HepG2 (cell line): Measurements from ENCODE around the gene USP10. TPM values are rescaled to one million over a fixed set of nuclear protein-coding genes. Genes with fewer than 3 reads are reported as not detected.

Experiments used
- AHR ChIP-seq: IDR thresholded peaks from 2 replicates; pipeline ENCODE4 v1.6.1; 2018; ENCODE audit warnings: missing genetic modification reagents, missing compliant biosample characterization
- ATF7-NPFF ChIP-seq: sonication (generic); formaldehyde crosslinking; IDR thresholded peaks from 2 replicates; pipeline ENCODE4 v1.8.1; 2023; ENCODE audit warnings: mild to moderate bottlenecking, low read depth, missing genetic modification reagents, moderate library complexity
- CREB1 ChIP-seq, 2 experiments: fragments of 450-650 bp in 1 of 2; IDR thresholded peaks; 2 replicates each; pipeline ENCODE4 v1.6.1; 2016 to 2017; ENCODE audit warnings: control low read depth in 1 of 2, mild to moderate bottlenecking in 1 of 2, missing compliant biosample characterization in 1 of 2, missing genetic modification characterization in 1 of 2
- HMG20A ChIP-seq: IDR thresholded peaks from 2 replicates; pipeline ENCODE4 v1.6.1; 2016; ENCODE audit warnings: borderline replicate concordance
- POLR2AphosphoS5 ChIP-seq: IDR thresholded peaks from 2 replicates; pipeline ENCODE4 v1.6.1; 2012; ENCODE audit warnings: low read depth, low read length
- SOX6 ChIP-seq, 2 experiments: fragments of 450-650 bp in 1 of 2; sonication (generic) in 1 of 2; formaldehyde crosslinking in 1 of 2; IDR thresholded peaks; 2 replicates each; pipeline versions ENCODE4 v1.4.0 to v1.6.1; 2017 to 2020; ENCODE audit warnings: antibody characterized with exemption in 1 of 2, mild to moderate bottlenecking in 1 of 2, missing genetic modification reagents in 1 of 2
- TOPORS ChIP-seq: sonication (generic); formaldehyde crosslinking; IDR thresholded peaks from 2 replicates; pipeline ENCODE4 v1.8.0; 2023; ENCODE audit warnings: mild to moderate bottlenecking, missing genetic modification reagents
- ZNF256 ChIP-seq: sonication (generic); formaldehyde crosslinking; conservative IDR thresholded peaks from 2 replicates; pipeline ENCODE4 v1.4.0; 2020; ENCODE audit warnings: missing genetic modification reagents
- ZNF451 ChIP-seq: sonication (generic); formaldehyde crosslinking; IDR thresholded peaks from 2 replicates; pipeline ENCODE4 v1.5.0; 2020; ENCODE audit warnings: mild to moderate bottlenecking, missing genetic modification reagents
- polyA plus RNA-seq, 8 experiments: library from polyadenylated mRNA; depleted of rRNA in 3 of 8; stranded (reverse) in 7 of 8; unstranded in 1 of 8; fragments of >200 nt; fragmentation: Illumina TruSeq in 4 of 8; extraction: Trizol in 4 of 8; gene quantifications; 2 replicates each; pipeline versions ENCODE4 v1.2.1 to v1.2.3, GENCODE V29; 2011 to 2016; ENCODE audit warnings: low read depth in 4 of 8, missing spikeins in 1 of 8, mixed read lengths in 1 of 8; ENCODE audit not compliant: insufficient read depth in 1 of 8
- total RNA-seq, 5 experiments: library from RNA; depleted of rRNA; stranded (reverse); fragments of >200 nt; fragmentation: Illumina TruSeq; extraction: Trizol; gene quantifications; 2 replicates each; pipeline ENCODE4 v1.2.3, GENCODE V29; 2016; ENCODE audit warnings: low read depth in 1 of 5
- TF ChIP-seq, protein P1 (sequence below): sonication (generic); formaldehyde crosslinking; IDR thresholded peaks from 2 replicates; pipeline ENCODE4 v1.5.1; 2020; ENCODE audit warnings: mild to moderate bottlenecking, missing genetic modification reagents, borderline replicate concordance
- TF ChIP-seq, protein P2 (sequence below): sonication (generic); formaldehyde crosslinking; IDR thresholded peaks from 2 replicates; pipeline ENCODE4 v1.4.0; 2020; ENCODE audit warnings: mild to moderate bottlenecking, missing genetic modification reagents
- TF ChIP-seq, protein P3 (sequence below): sonication (generic); formaldehyde crosslinking; IDR thresholded peaks from 2 replicates; pipeline ENCODE4 v1.4.0; 2020; ENCODE audit warnings: missing genetic modification reagents
- TF ChIP-seq, protein P4 (sequence below): sonication (generic); formaldehyde crosslinking; IDR thresholded peaks from 2 replicates; pipeline ENCODE4 v1.4.0; 2020; ENCODE audit warnings: low read depth, mild to moderate bottlenecking, missing genetic modification reagents
- TF ChIP-seq, protein P5 (sequence below): sonication (generic); formaldehyde crosslinking; IDR thresholded peaks from 2 replicates; pipeline ENCODE4 v1.9.0; 2022; ENCODE audit warnings: low read depth, missing genetic modification reagents

USP10 gene
- total and polyA plus RNA-seq, 2 of the 13 experiments (the other 11 are each of a cell fraction or from before 2014, with no cell fraction given), result 79.1 to 122 TPM

DNA sequence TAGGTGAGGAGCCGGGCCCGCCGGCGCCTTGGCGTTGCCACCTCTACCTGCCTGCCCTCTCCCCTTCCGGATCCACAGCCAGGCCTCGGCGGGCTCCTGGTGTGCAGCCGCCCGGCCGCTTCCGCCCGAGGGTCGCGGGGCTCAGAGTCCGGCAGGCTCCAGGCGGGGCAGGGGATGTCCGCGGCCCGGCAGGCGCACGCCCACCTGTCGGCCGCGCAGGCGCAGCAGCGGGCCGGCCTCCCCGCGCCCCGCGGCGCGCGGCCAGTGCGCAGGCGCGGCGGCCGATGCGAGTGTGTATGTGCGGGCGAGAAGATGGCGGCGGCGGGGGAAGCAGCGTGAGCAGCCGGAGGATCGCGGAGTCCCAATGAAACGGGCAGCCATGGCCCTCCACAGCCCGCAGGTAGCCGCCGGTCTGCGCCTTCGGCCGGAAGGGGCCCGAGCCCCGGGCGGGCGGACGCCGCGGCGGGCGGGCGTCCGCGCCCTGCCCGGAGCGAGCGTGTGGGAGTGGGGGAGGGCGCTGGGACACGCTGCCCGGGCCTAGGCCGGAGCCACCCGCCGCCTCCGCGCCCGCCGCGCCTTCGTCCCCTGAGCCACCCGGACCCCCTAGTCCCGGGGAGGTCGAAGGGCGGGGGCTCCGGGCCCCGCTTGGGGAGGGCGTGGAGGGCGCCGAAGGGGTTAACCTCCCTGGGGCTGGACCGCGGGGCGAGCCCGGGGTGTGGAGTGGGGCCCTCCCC, at the start of gene USP10 (continued):
- TF ChIP-seq, protein P1, sequence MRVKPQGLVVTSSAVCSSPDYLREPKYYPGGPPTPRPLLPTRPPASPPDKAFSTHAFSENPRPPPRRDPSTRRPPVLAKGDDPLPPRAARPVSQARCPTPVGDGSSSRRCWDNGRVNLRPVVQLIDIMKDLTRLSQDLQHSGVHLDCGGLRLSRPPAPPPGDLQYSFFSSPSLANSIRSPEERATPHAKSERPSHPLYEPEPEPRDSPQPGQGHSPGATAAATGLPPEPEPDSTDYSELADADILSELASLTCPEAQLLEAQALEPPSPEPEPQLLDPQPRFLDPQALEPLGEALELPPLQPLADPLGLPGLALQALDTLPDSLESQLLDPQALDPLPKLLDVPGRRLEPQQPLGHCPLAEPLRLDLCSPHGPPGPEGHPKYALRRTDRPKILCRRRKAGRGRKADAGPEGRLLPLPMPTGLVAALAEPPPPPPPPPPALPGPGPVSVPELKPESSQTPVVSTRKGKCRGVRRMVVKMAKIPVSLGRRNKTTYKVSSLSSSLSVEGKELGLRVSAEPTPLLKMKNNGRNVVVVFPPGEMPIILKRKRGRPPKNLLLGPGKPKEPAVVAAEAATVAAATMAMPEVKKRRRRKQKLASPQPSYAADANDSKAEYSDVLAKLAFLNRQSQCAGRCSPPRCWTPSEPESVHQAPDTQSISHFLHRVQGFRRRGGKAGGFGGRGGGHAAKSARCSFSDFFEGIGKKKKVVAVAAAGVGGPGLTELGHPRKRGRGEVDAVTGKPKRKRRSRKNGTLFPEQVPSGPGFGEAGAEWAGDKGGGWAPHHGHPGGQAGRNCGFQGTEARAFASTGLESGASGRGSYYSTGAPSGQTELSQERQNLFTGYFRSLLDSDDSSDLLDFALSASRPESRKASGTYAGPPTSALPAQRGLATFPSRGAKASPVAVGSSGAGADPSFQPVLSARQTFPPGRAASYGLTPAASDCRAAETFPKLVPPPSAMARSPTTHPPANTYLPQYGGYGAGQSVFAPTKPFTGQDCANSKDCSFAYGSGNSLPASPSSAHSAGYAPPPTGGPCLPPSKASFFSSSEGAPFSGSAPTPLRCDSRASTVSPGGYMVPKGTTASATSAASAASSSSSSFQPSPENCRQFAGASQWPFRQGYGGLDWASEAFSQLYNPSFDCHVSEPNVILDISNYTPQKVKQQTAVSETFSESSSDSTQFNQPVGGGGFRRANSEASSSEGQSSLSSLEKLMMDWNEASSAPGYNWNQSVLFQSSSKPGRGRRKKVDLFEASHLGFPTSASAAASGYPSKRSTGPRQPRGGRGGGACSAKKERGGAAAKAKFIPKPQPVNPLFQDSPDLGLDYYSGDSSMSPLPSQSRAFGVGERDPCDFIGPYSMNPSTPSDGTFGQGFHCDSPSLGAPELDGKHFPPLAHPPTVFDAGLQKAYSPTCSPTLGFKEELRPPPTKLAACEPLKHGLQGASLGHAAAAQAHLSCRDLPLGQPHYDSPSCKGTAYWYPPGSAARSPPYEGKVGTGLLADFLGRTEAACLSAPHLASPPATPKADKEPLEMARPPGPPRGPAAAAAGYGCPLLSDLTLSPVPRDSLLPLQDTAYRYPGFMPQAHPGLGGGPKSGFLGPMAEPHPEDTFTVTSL (CRISPR knock-in tag), result 0 out of 2 replicates have a peak, but pooled peaks have one; percentile 45
- TF ChIP-seq ZNF451 (CRISPR knock-in tag) (peak; percentile 66; the same call in 1 of the 2 replicates), POLR2AphosphoS5 (peak; percentile 90), SOX6 (IDR thresholded peaks at IDR 0.05) (no peak), SOX6 (CRISPR knock-in tag; IDR thresholded peaks at IDR 0.05) (peak; percentile 53), AHR (no peak), TOPORS (CRISPR knock-in tag) (no peak; the same call in 1 of the 2 replicates), ATF7-NPFF (peak; percentile 67; the same call in 1 of the 2 replicates), CREB1 (IDR thresholded peaks at IDR 0.05) (no peak), CREB1 (CRISPR knock-in tag; IDR thresholded peaks at IDR 0.05) (no peak), HMG20A (no peak), ZNF256 (CRISPR knock-in tag) (no peak; the same call in 1 of the 2 replicates)
- TF ChIP-seq, protein P2, sequence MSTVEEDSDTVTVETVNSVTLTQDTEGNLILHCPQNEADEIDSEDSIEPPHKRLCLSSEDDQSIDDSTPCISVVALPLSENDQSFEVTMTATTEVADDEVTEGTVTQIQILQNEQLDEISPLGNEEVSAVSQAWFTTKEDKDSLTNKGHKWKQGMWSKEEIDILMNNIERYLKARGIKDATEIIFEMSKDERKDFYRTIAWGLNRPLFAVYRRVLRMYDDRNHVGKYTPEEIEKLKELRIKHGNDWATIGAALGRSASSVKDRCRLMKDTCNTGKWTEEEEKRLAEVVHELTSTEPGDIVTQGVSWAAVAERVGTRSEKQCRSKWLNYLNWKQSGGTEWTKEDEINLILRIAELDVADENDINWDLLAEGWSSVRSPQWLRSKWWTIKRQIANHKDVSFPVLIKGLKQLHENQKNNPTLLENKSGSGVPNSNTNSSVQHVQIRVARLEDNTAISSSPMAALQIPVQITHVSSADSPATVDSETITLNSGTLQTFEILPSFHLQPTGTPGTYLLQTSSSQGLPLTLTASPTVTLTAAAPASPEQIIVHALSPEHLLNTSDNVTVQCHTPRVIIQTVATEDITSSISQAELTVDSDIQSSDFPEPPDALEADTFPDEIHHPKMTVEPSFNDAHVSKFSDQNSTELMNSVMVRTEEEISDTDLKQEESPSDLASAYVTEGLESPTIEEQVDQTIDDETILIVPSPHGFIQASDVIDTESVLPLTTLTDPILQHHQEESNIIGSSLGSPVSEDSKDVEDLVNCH, result no peak
- TF ChIP-seq, protein P3, sequence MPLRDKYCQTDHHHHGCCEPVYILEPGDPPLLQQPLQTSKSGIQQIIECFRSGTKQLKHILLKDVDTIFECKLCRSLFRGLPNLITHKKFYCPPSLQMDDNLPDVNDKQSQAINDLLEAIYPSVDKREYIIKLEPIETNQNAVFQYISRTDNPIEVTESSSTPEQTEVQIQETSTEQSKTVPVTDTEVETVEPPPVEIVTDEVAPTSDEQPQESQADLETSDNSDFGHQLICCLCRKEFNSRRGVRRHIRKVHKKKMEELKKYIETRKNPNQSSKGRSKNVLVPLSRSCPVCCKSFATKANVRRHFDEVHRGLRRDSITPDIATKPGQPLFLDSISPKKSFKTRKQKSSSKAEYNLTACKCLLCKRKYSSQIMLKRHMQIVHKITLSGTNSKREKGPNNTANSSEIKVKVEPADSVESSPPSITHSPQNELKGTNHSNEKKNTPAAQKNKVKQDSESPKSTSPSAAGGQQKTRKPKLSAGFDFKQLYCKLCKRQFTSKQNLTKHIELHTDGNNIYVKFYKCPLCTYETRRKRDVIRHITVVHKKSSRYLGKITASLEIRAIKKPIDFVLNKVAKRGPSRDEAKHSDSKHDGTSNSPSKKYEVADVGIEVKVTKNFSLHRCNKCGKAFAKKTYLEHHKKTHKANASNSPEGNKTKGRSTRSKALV (CRISPR knock-in tag), result peak; percentile 94
- TF ChIP-seq, protein P4, sequence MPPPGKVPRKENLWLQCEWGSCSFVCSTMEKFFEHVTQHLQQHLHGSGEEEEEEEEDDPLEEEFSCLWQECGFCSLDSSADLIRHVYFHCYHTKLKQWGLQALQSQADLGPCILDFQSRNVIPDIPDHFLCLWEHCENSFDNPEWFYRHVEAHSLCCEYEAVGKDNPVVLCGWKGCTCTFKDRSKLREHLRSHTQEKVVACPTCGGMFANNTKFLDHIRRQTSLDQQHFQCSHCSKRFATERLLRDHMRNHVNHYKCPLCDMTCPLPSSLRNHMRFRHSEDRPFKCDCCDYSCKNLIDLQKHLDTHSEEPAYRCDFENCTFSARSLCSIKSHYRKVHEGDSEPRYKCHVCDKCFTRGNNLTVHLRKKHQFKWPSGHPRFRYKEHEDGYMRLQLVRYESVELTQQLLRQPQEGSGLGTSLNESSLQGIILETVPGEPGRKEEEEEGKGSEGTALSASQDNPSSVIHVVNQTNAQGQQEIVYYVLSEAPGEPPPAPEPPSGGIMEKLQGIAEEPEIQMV (CRISPR knock-in tag), result peak; percentile 56; the same call in 1 of the 2 replicates
- TF ChIP-seq, protein P5, sequence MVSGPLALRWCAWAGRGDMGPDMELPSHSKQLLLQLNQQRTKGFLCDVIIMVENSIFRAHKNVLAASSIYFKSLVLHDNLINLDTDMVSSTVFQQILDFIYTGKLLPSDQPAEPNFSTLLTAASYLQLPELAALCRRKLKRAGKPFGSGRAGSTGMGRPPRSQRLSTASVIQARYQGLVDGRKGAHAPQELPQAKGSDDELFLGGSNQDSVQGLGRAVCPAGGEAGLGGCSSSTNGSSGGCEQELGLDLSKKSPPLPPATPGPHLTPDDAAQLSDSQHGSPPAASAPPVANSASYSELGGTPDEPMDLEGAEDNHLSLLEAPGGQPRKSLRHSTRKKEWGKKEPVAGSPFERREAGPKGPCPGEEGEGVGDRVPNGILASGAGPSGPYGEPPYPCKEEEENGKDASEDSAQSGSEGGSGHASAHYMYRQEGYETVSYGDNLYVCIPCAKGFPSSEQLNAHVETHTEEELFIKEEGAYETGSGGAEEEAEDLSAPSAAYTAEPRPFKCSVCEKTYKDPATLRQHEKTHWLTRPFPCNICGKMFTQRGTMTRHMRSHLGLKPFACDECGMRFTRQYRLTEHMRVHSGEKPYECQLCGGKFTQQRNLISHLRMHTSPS (CRISPR knock-in tag), result no peak
